CD8-positive, alpha-beta memory T cell (primary cell): ENCODE measurements around the gene LMTK2. TPM values are rescaled to one million over a fixed set of nuclear protein-coding genes. Genes with fewer than 3 reads are reported as not detected.

Experiments used
- CTCF ChIA-PET: fragments of 350-600 bp; sonication (Branson Sonifier 250); formaldehyde crosslinking; loops from one replicate; lab custom pipeline; 2021; ENCODE audit warnings: antibody characterized with exemption; lab: Charles Lee
- POLR2A ChIA-PET: fragments of 350-600 bp; sonication (Branson Sonifier 250); formaldehyde crosslinking; loops from one replicate; lab custom pipeline; 2021; ENCODE audit warnings: antibody characterized with exemption; lab: Charles Lee
- DNase-seq, 5 donors: peaks; one replicate each; pipeline versions ENCODE4 v3.0.0 to v3.0.0-alpha.2; 2020 to 2022; ENCODE audit warnings: mixed read lengths in 1 of 5
- H3K27ac ChIP-seq: one replicate; pipeline ENCODE4 v1.7.0; 2013; ENCODE audit warnings: low read depth, mild to moderate bottlenecking, low read length, moderate library complexity
- H3K27me3 ChIP-seq: 2 replicates; pipeline ENCODE4 v1.7.0; 2013; ENCODE audit warnings: low read length, mild to moderate bottlenecking; ENCODE audit not compliant: insufficient read depth, poor library complexity, severe bottlenecking
- H3K36me3 ChIP-seq: 2 replicates; pipeline ENCODE4 v1.7.0; 2013; ENCODE audit warnings: mild to moderate bottlenecking, low read length, moderate library complexity; ENCODE audit not compliant: insufficient read depth
- H3K4me1 ChIP-seq: 2 replicates; pipeline ENCODE4 v1.7.0; 2013; ENCODE audit warnings: mild to moderate bottlenecking, low read length, moderate library complexity; ENCODE audit not compliant: insufficient read depth
- H3K4me3 ChIP-seq: 2 replicates; pipeline ENCODE4 v1.7.0; 2013; ENCODE audit warnings: mild to moderate bottlenecking, low read length
- H3K9me3 ChIP-seq: 2 replicates; pipeline ENCODE4 v1.7.0; 2013; ENCODE audit warnings: mild to moderate bottlenecking, low read length
- H3K27ac Mint-ChIP-seq, 8 donors: one replicate each; pipeline ENCODE4 v1.8.0; 2020 to 2021; ENCODE audit warnings: mixed read lengths in 8 of 8, mild to moderate bottlenecking in 6 of 8, inconsistent platforms in 3 of 8, moderate library complexity in 3 of 8
- H3K27me3 Mint-ChIP-seq, 2 donors: one replicate each; pipeline ENCODE4 v1.8.0; 2020 to 2021; ENCODE audit warnings: mixed read lengths in 2 of 2, mild to moderate bottlenecking in 1 of 2, moderate library complexity in 1 of 2
- H3K36me3 Mint-ChIP-seq, 3 donors: one replicate each; pipeline ENCODE4 v1.8.0; 2020 to 2021; ENCODE audit warnings: mixed read lengths in 3 of 3, inconsistent platforms in 1 of 3, mild to moderate bottlenecking in 1 of 3
- H3K4me1 Mint-ChIP-seq, 3 donors: one replicate each; pipeline ENCODE4 v1.8.0; 2020 to 2021; ENCODE audit warnings: mixed read lengths in 3 of 3, inconsistent platforms in 1 of 3, mild to moderate bottlenecking in 1 of 3
- H3K4me3 Mint-ChIP-seq, 7 donors: one replicate each; pipeline ENCODE4 v1.8.0; 2020 to 2021; ENCODE audit warnings: mixed read lengths in 7 of 7, mild to moderate bottlenecking in 6 of 7, moderate library complexity in 4 of 7, inconsistent platforms in 2 of 7
- H3K9me3 Mint-ChIP-seq, 5 donors: one replicate each; pipeline ENCODE4 v1.8.0; 2020 to 2022; ENCODE audit warnings: mixed read lengths in 5 of 5, mild to moderate bottlenecking in 3 of 5, moderate library complexity in 2 of 5, inconsistent platforms in 1 of 5
- polyA plus RNA-seq: library from polyadenylated mRNA; unstranded; fragments of 300-500 nt; fragmentation: Illumina TruSeq; gene quantifications from one replicate; pipeline ENCODE4 v1.2.3, GENCODE V29; 2021
- total RNA-seq, 2 experiments: library from RNA; stranded (reverse); gene quantifications; one replicate each; pipeline ENCODE4 v1.2.3, GENCODE V29; 2021

The LMTK2 gene
- 10 to 100 TPM; 16.0 to 17.1 TPM for total RNA-seq
- polyA plus RNA-seq: 4.6 TPM

GRCh38 chr7:98106647-98107312 is at the start of gene LMTK2:
Gene LMTK2, plus strand, starts transcription at chr7:98106862. Its CDS starts 316 bp downstream, at chr7:98107178.
- DNase-seq: peak; percentile 94 to 97 (median 95)
- Mint-ChIP-seq H3K4me1 (peaks cover 38 to 54% (median 41%) of the 10 kb centered on the region in 3 donors), H3K9me3 (peaks cover 0 to 5% (median 3%) of the 10 kb centered on the region in 5 donors)

GRCh38 chr7:98057157-98057556 is 49.5 kb upstream of the LMTK2 start:
- no peak overlapping the region for H3K27ac Mint-ChIP-seq
- Histone ChIP-seq H3K9me3 (no peaks in the 10 kb centered on the region), H3K36me3 (no peaks in the 10 kb centered on the region), H3K27me3 (no peaks in the 10 kb centered on the region), H3K4me3 (no peak overlapping the region), H3K27ac (no peak overlapping the region), H3K4me1 (no peaks in the 10 kb centered on the region)
- ChIA-PET POLR2A (no interaction called here), CTCF (no interaction called here)
- H3K9me3 Mint-ChIP-seq: no peaks in the 10 kb centered on the region
- no peaks in the 10 kb centered on the region for H3K36me3 Mint-ChIP-seq
- no peak for DNase-seq
- peaks cover 15 to 19% of the 10 kb centered on the region in 2 donors for H3K27me3 Mint-ChIP-seq
- no peak overlapping the region for H3K4me3 Mint-ChIP-seq
- no peaks in the 10 kb centered on the region for H3K4me1 Mint-ChIP-seq

More at GRCh38 chr7:98106647-98107312, at the start of gene LMTK2:
- peaks cover 6 to 14% of the 10 kb centered on the region in 2 donors for H3K27me3 Mint-ChIP-seq
- ChIA-PET CTCF (interaction anchor here (0.8 to 7.3 kb wide), 16 partner anchors 11 to 146 kb away, joined by 3 to 57 read pairs (median 4); no protein-coding TSS in a partner anchor), POLR2A (no interaction called here)
- Histone ChIP-seq H3K4me3 (peak within 1 kb of the TSS; percentile 46), H3K9me3 (no peaks in the 10 kb centered on the region), H3K27me3 (peaks cover 6% of the 10 kb centered on the region), H3K4me1 (peaks cover 31% of the 10 kb centered on the region), H3K36me3 (no peaks in the 10 kb centered on the region), H3K27ac (peak within 1 kb of the TSS; percentile 74)
- peaks cover 1 to 7% (median 7%) of the 10 kb centered on the region in 3 donors for H3K36me3 Mint-ChIP-seq
- H3K27ac Mint-ChIP-seq: peak within 1 kb of the TSS; percentile 69 to 98 (median 94)
- H3K4me3 Mint-ChIP-seq: peak within 1 kb of the TSS; percentile 92 to 99 (median 97)

DNA sequence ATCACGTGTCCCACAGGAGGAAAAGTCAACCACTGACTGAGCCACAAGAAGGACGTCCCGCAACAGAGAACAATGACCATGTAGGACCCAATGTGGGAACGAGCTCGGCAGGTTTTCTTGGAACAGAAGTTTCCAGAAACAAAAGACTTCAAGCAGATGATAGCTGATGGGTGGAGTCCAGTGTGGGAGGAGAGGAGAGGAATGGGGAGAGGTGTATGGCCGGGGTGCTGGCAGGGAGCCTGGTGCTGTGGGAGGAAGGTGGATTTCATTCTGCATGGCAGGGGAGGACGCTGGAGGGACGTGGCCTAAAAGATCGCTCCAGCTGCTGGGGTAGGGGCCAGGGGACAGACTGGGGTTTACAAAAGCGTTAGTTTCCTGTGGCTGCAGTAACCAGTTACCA is 48.5 kb upstream of the LMTK2 start:
- Mint-ChIP-seq H3K4me1 (no peaks in the 10 kb centered on the region), H3K27ac (peak overlapping the region in 1 of 8 donors; percentile 22), H3K9me3 (peaks cover 0 to under 1% (median 0%) of the 10 kb centered on the region in 5 donors), H3K36me3 (no peaks in the 10 kb centered on the region), H3K4me3 (no peak overlapping the region), H3K27me3 (peaks cover 15 to 21% of the 10 kb centered on the region in 2 donors)
- no peak for DNase-seq
- H3K27ac ChIP-seq: no peak overlapping the region
- H3K36me3 ChIP-seq: no peaks in the 10 kb centered on the region
- no peaks in the 10 kb centered on the region for H3K27me3 ChIP-seq
- POLR2A ChIA-PET: no interaction called here
- H3K4me3 ChIP-seq: no peak overlapping the region
- no peaks in the 10 kb centered on the region for H3K9me3 ChIP-seq
- H3K4me1 ChIP-seq: no peaks in the 10 kb centered on the region
- CTCF ChIA-PET: no interaction called here

DNA sequence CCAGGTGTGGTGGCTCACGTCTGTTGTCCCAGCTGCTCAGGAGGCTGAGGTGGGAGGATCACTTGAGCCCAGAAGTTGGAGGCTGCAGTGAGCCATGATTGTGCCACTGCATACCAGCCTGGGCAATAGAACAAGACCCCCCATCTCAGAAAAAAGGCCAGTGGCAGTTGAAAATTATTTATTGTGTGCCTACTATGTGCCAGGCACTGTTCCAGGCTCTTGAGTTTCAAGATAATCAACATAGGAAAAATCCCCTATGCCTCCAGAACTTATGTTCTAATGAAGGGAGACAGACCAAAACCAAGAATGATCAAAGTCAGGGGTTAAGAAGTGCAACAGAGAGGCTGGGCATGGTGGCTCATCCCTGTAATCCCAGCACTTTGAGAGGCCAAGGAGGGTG is 42.4 kb upstream of the LMTK2 start:
- ChIA-PET CTCF (no interaction called here), POLR2A (no interaction called here)
- Histone ChIP-seq H3K27ac (no peak overlapping the region), H3K27me3 (no peaks in the 10 kb centered on the region), H3K9me3 (no peaks in the 10 kb centered on the region), H3K4me3 (no peak overlapping the region), H3K4me1 (no peaks in the 10 kb centered on the region), H3K36me3 (no peaks in the 10 kb centered on the region)
- DNase-seq: no peak
- peaks cover 11 to 19% of the 10 kb centered on the region in 2 donors for H3K27me3 Mint-ChIP-seq
- peaks cover 0 to 5% (median 0%) of the 10 kb centered on the region in 5 donors for H3K9me3 Mint-ChIP-seq
- H3K27ac Mint-ChIP-seq: no peak overlapping the region
- no peak overlapping the region for H3K4me3 Mint-ChIP-seq
- H3K36me3 Mint-ChIP-seq: no peaks in the 10 kb centered on the region
- no peaks in the 10 kb centered on the region for H3K4me1 Mint-ChIP-seq

DNA sequence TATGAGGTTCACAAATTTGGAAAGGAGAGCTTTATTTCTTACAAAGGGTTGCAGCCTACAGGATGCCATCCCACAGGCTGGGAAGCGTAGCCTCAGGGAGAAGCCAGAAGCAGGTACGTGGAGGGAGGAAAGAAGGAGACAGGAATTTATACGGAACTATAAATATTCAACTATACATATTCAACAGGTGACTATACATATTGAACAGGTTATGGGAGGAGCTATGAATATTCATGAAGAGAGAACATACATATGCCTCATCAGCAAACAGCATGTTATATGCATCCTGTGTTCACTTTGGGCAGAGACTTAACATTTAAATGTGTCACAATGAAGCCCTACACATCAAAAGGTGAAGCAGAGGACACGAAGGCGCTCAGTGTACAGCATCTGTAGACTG is 40.5 kb upstream of the LMTK2 start:
- Histone ChIP-seq H3K27ac (no peak overlapping the region), H3K9me3 (no peaks in the 10 kb centered on the region), H3K4me1 (no peaks in the 10 kb centered on the region), H3K36me3 (no peaks in the 10 kb centered on the region), H3K27me3 (no peaks in the 10 kb centered on the region), H3K4me3 (no peak overlapping the region)
- POLR2A ChIA-PET: no interaction called here
- Mint-ChIP-seq H3K27ac (no peak overlapping the region), H3K27me3 (peaks cover 11 to 23% of the 10 kb centered on the region in 2 donors), H3K4me3 (no peak overlapping the region), H3K4me1 (no peaks in the 10 kb centered on the region), H3K9me3 (peaks cover 0 to 6% (median 0%) of the 10 kb centered on the region in 5 donors), H3K36me3 (no peaks in the 10 kb centered on the region)
- CTCF ChIA-PET: no interaction called here
- no peak for DNase-seq

- H3K9me3 ChIP-seq: no peaks in the 10 kb centered on the region
- H3K4me3 ChIP-seq: no peak overlapping the region
- Mint-ChIP-seq H3K9me3 (peaks cover 0 to 7% (median 0%) of the 10 kb centered on the region in 5 donors), H3K27ac (no peak overlapping the region), H3K4me3 (no peak overlapping the region), H3K36me3 (no peaks in the 10 kb centered on the region), H3K4me1 (no peaks in the 10 kb centered on the region), H3K27me3 (peaks cover 15 to 23% of the 10 kb centered on the region in 2 donors)
- no peak overlapping the region for H3K27ac ChIP-seq
- ChIA-PET CTCF (no interaction called here), POLR2A (no interaction called here)
- DNase-seq: no peak
- no peaks in the 10 kb centered on the region for H3K27me3 ChIP-seq
- H3K36me3 ChIP-seq: no peaks in the 10 kb centered on the region
- H3K4me1 ChIP-seq: no peaks in the 10 kb centered on the region
Measured at GRCh38 chr7:98066934-98067507, 39.6 kb upstream of the LMTK2 start.

- H3K4me1 ChIP-seq: no peaks in the 10 kb centered on the region
- ChIA-PET POLR2A (no interaction called here), CTCF (no interaction called here)
- Mint-ChIP-seq H3K4me3 (no peak overlapping the region), H3K9me3 (peaks cover 0 to 10% (median 4%) of the 10 kb centered on the region in 5 donors), H3K27ac (no peak overlapping the region), H3K36me3 (peaks cover 0 to 3% (median 0%) of the 10 kb centered on the region in 3 donors), H3K27me3 (peaks cover 10 to 16% of the 10 kb centered on the region in 2 donors), H3K4me1 (no peaks in the 10 kb centered on the region)
- no peaks in the 10 kb centered on the region for H3K9me3 ChIP-seq
- no peak overlapping the region for H3K27ac ChIP-seq
- H3K4me3 ChIP-seq: no peak overlapping the region
- no peak for DNase-seq
- H3K27me3 ChIP-seq: no peaks in the 10 kb centered on the region
- no peaks in the 10 kb centered on the region for H3K36me3 ChIP-seq
Measured at GRCh38 chr7:98073047-98073446, 33.6 kb upstream of the LMTK2 start.

DNA sequence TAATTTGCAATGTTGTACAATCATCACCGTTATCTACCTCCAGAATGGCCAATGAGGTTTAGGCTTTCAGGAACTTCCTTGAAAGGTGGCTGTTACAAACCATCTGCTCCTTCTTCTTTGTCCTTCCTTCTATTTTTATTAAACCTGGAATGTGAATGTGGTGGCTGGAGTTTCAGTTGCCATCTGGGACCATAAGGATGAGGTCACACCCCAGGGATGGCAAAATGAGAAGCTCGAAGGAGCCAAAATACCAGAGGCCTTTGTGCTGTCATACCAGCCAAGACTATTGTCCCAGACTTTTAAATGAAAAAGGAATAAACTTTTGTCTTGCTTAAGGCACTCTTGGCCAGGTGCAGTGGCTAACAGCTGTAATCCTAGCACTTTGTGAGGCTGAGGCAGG is 30.9 kb upstream of the LMTK2 start:
- POLR2A ChIA-PET: no interaction called here

More for the DNA sequence above, 30.9 kb upstream of the LMTK2 start:
- no peak overlapping the region for H3K4me3 ChIP-seq
- Mint-ChIP-seq H3K9me3 (peaks cover 0 to 10% (median 4%) of the 10 kb centered on the region in 5 donors), H3K27me3 (peaks cover 13 to 17% of the 10 kb centered on the region in 2 donors), H3K4me3 (peak overlapping the region in 1 of 7 donors; percentile 32), H3K27ac (no peak overlapping the region), H3K36me3 (peaks cover 0 to 3% (median 0%) of the 10 kb centered on the region in 3 donors), H3K4me1 (no peaks in the 10 kb centered on the region)
- H3K4me1 ChIP-seq: no peaks in the 10 kb centered on the region
- no peaks in the 10 kb centered on the region for H3K9me3 ChIP-seq
- H3K27ac ChIP-seq: no peak overlapping the region
- CTCF ChIA-PET: no interaction called here
- H3K36me3 ChIP-seq: no peaks in the 10 kb centered on the region
- H3K27me3 ChIP-seq: no peaks in the 10 kb centered on the region
- DNase-seq: no peak
